ENCODE results near the gene GRM7.

Gene GRM7

GRCh38 chr3:7728566-7729519, 867.9 kb downstream of the GRM7 start:
- TF ChIP-seq CTCF (IDR thresholded peaks at IDR 0.05), result no peak
- Histone ChIP-seq H3K4me1 (ENCODE audit: control insufficient read depth in 1 of 2, insufficient read depth in 1 of 2, low read depth in 1 of 2, low read length in 1 of 2) (no peaks in the 10 kb centered on the region), H3K27me3 (no peaks in the 10 kb centered on the region), H3K27ac (no peak overlapping the region), H3K9me3 (no peaks in the 10 kb centered on the region), H3K4me3 (ENCODE audit: low read depth in 1 of 2, low read length in 1 of 2) (no peak overlapping the region), H3K36me3 (no peaks in the 10 kb centered on the region)

GRCh38 chr3:7733933-7734332, 873.0 kb downstream of the GRM7 start:
- no peak for TF ChIP-seq CTCF (IDR thresholded peaks at IDR 0.05)
- no peaks in the 10 kb centered on the region for H3K27me3 ChIP-seq
- H3K4me3 ChIP-seq (ENCODE audit: low read depth in 1 of 2, low read length in 1 of 2), result no peak overlapping the region
- H3K4me1 ChIP-seq (ENCODE audit: control insufficient read depth in 1 of 2, insufficient read depth in 1 of 2, low read depth in 1 of 2, low read length in 1 of 2), result no peaks in the 10 kb centered on the region
- no peaks in the 10 kb centered on the region for H3K36me3 ChIP-seq
- H3K27ac ChIP-seq, result no peak overlapping the region
- no peaks in the 10 kb centered on the region for H3K9me3 ChIP-seq

- H3K27me3 ChIP-seq, result no peaks in the 10 kb centered on the region
- H3K4me1 ChIP-seq (ENCODE audit: control insufficient read depth in 1 of 2, insufficient read depth in 1 of 2, low read depth in 1 of 2, low read length in 1 of 2), result no peaks in the 10 kb centered on the region
Measured at GRCh38 chr3:7734456-7734855, 873.5 kb downstream of the GRM7 start.

GRCh38 chr3:7737263-7737662, 876.3 kb downstream of the GRM7 start:
- Histone ChIP-seq H3K9me3 (no peaks in the 10 kb centered on the region), H3K27ac (no peak overlapping the region), H3K27me3 (no peaks in the 10 kb centered on the region), H3K4me1 (ENCODE audit: control insufficient read depth in 1 of 2, insufficient read depth in 1 of 2, low read depth in 1 of 2, low read length in 1 of 2) (no peaks in the 10 kb centered on the region), H3K36me3 (no peaks in the 10 kb centered on the region), H3K4me3 (ENCODE audit: low read depth in 1 of 2, low read length in 1 of 2) (no peak overlapping the region)
- TF ChIP-seq CTCF (IDR thresholded peaks at IDR 0.05), result no peak

More at GRCh38 chr3:7734456-7734855, 873.5 kb downstream of the GRM7 start:
- Histone ChIP-seq H3K36me3 (no peaks in the 10 kb centered on the region), H3K27ac (no peak overlapping the region), H3K4me3 (ENCODE audit: low read depth in 1 of 2, low read length in 1 of 2) (no peak overlapping the region), H3K9me3 (no peaks in the 10 kb centered on the region)
- no peak for TF ChIP-seq CTCF (IDR thresholded peaks at IDR 0.05)

- H3K27ac ChIP-seq, result no peak overlapping the region
- no peaks in the 10 kb centered on the region for H3K27me3 ChIP-seq
- no peak for TF ChIP-seq CTCF (IDR thresholded peaks at IDR 0.05)
- H3K9me3 ChIP-seq, result no peaks in the 10 kb centered on the region
- H3K4me1 ChIP-seq (ENCODE audit: control insufficient read depth in 1 of 2, insufficient read depth in 1 of 2, low read depth in 1 of 2, low read length in 1 of 2), result no peaks in the 10 kb centered on the region
- H3K4me3 ChIP-seq (ENCODE audit: low read depth in 1 of 2, low read length in 1 of 2), result no peak overlapping the region
- no peaks in the 10 kb centered on the region for H3K36me3 ChIP-seq
Measured at GRCh38 chr3:7739754-7740153, 878.8 kb downstream of the GRM7 start.

Data from neutrophil (primary cell).